ENCODE results near the gene TOR2A. TPM values are rescaled to one million over a fixed set of nuclear protein-coding genes. Genes with fewer than 3 reads are reported as not detected.

Gene TOR2A
- total RNA-seq, 2 donors from 2014 or later, result 15.7 to 16.7 TPM

GRCh38 chr9:127746959-127747569 is 12.0 kb upstream of the TOR2A start:
- H3K36me3 Mint-ChIP-seq (ENCODE audit: low read depth), result no peaks in the 10 kb centered on the region
- no peak overlapping the region for H3K4me3 Mint-ChIP-seq
- no peaks in the 10 kb centered on the region for H3K9me3 Mint-ChIP-seq
- DNase-seq, result no peak
- peaks cover 9% of the 10 kb centered on the region for H3K27me3 Mint-ChIP-seq (ENCODE audit: insufficient read depth)
- no peak overlapping the region for H3K27ac ChIP-seq (ENCODE audit: low read depth, low read length)
- no peak overlapping the region for H3K27ac Mint-ChIP-seq
- H3K9me3 ChIP-seq (ENCODE audit: control insufficient read depth, low read length), result no peaks in the 10 kb centered on the region
- H3K27me3 ChIP-seq (ENCODE audit: control insufficient read depth, insufficient read depth, low read length, poor library complexity, severe bottlenecking), result peaks cover 5% of the 10 kb centered on the region
- no peaks in the 10 kb centered on the region for H3K4me1 Mint-ChIP-seq
- WGBS, 2 experiments (ENCODE audit: insufficient coverage in 1 of 2, insufficient read length in 1 of 2), result 83 to 89% methylated on average over 10 to 15 of the region's 15 CpGs
- H3K36me3 ChIP-seq (ENCODE audit: control insufficient read depth, insufficient read depth, low read length), result no peaks in the 10 kb centered on the region
- TF ChIP-seq CTCF (conservative IDR thresholded peaks at IDR 0.05), result peak; percentile 46
- no peak overlapping the region for H3K4me3 ChIP-seq (ENCODE audit: low read length)
- no peaks in the 10 kb centered on the region for H3K4me1 ChIP-seq (ENCODE audit: control insufficient read depth, insufficient read depth, low read length)
- H3K9ac ChIP-seq (ENCODE audit: extremely low read depth, low read length, poor library complexity, severe bottlenecking), result no peak overlapping the region

- TF ChIP-seq CTCF (conservative IDR thresholded peaks at IDR 0.05), result no peak
- DNase-seq, result no peak
- Mint-ChIP-seq H3K36me3 (ENCODE audit: low read depth) (no peaks in the 10 kb centered on the region), H3K27ac (no peak overlapping the region), H3K27me3 (ENCODE audit: insufficient read depth) (peaks cover 6% of the 10 kb centered on the region), H3K9me3 (no peaks in the 10 kb centered on the region), H3K4me1 (peaks cover 2% of the 10 kb centered on the region), H3K4me3 (no peak overlapping the region)
- H3K9me3 ChIP-seq (ENCODE audit: control insufficient read depth, low read length), result no peaks in the 10 kb centered on the region
- no peak overlapping the region for H3K27ac ChIP-seq (ENCODE audit: low read depth, low read length)
- H3K9ac ChIP-seq (ENCODE audit: extremely low read depth, low read length, poor library complexity, severe bottlenecking), result no peak overlapping the region
- H3K4me3 ChIP-seq (ENCODE audit: low read length), result no peak overlapping the region
- no peaks in the 10 kb centered on the region for H3K4me1 ChIP-seq (ENCODE audit: control insufficient read depth, insufficient read depth, low read length)
- no peaks in the 10 kb centered on the region for H3K36me3 ChIP-seq (ENCODE audit: control insufficient read depth, insufficient read depth, low read length)
- 90 to 93% methylated on average over 8 to 19 of the region's 19 CpGs for WGBS, 2 experiments (ENCODE audit: insufficient coverage in 1 of 2, insufficient read length in 1 of 2)
- H3K27me3 ChIP-seq (ENCODE audit: control insufficient read depth, insufficient read depth, low read length, poor library complexity, severe bottlenecking), result peaks cover 10% of the 10 kb centered on the region
These were observed 9.5 kb upstream of the TOR2A start for GRCh38 chr9:127744398-127745110.

GRCh38 chr9:127742435-127743088 is 7.5 kb upstream of the TOR2A start:
- Mint-ChIP-seq H3K36me3 (ENCODE audit: low read depth) (no peaks in the 10 kb centered on the region), H3K27ac (peak overlapping the region; percentile 91), H3K27me3 (ENCODE audit: insufficient read depth) (peaks cover 6% of the 10 kb centered on the region), H3K4me1 (peaks cover 2% of the 10 kb centered on the region), H3K4me3 (peak overlapping the region; percentile 68), H3K9me3 (no peaks in the 10 kb centered on the region)
- 2 to 3% methylated on average over 20 to 33 of the region's 33 CpGs for WGBS, 2 experiments (ENCODE audit: insufficient coverage in 1 of 2, insufficient read length in 1 of 2)
- DNase-seq, result peak; percentile 97
- H3K36me3 ChIP-seq (ENCODE audit: control insufficient read depth, insufficient read depth, low read length), result no peaks in the 10 kb centered on the region
- H3K4me3 ChIP-seq (ENCODE audit: low read length), result peak overlapping the region; percentile 81
- H3K27me3 ChIP-seq (ENCODE audit: control insufficient read depth, insufficient read depth, low read length, poor library complexity, severe bottlenecking), result peaks cover 10% of the 10 kb centered on the region
- TF ChIP-seq CTCF (conservative IDR thresholded peaks at IDR 0.05), result peak; percentile 6
- H3K9me3 ChIP-seq (ENCODE audit: control insufficient read depth, low read length), result no peaks in the 10 kb centered on the region
- H3K9ac ChIP-seq (ENCODE audit: extremely low read depth, low read length, poor library complexity, severe bottlenecking), result peak overlapping the region; percentile 47
- H3K4me1 ChIP-seq (ENCODE audit: control insufficient read depth, insufficient read depth, low read length), result no peaks in the 10 kb centered on the region
- H3K27ac ChIP-seq (ENCODE audit: low read depth, low read length), result peak overlapping the region; percentile 70
